C4-2B (cell line): ENCODE results near the gene KCNJ18.
"Not testable (repeated sequence)": the region's sequence is repeated elsewhere in the genome, so short reads cannot be mapped to it uniquely, and the experiment has no call there.

Experiments used
- CTCF ChIP-seq: fragments of 450-650 bp; conservative IDR thresholded peaks from 2 replicates; pipeline ENCODE4 v1.5.1; 2017; ENCODE audit warnings: mild to moderate bottlenecking
- ZFX ChIP-seq: fragments of 450-650 bp; IDR thresholded peaks from 2 replicates; pipeline ENCODE4 v1.6.1; 2017

DNA sequence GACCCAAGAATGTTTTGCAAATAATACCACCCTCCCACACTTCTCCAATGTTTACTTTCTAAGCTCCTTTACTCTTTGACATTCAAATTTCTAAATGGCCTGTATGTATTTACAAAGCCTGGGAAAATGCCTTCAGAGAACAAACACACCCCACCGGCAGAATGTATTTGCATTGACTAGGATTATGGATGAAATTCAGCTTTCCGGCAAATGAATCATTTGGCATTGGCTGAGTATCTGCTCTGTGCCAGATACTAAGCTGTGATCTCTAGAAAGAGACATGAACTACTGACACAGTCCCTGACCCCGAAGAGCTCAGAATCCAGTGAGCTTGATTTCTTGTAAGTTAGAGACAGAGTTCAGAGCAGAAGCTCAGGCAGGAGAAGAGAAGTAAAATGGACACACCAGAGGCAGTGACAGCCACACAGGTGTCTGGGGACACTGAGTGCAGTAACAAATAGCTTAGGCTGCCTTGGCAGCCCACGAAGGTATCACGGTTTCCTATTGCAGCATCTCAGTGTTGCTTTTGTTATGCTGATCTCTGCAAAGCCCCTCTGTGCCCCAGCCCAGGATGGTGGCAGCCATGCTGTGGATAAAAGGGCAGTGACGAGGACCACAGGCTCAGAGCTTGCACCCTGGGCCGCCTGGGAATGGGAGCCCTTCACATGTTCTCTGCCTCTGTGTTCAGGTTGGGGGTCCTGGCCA, 24.8 kb upstream of the KCNJ18 start:
- TF ChIP-seq CTCF, ZFX: not testable (repeated sequence)
